Renal cortical epithelial cell (primary cell): ENCODE data around the gene SPRY2. TPM values are rescaled to one million over a fixed set of nuclear protein-coding genes. Genes with fewer than 3 reads are reported as not detected.

Experiments used
- DNase-seq: peaks from one replicate; pipeline ENCODE4 v3.0.0-alpha.2; 2011; ENCODE audit warnings: low read depth
- total RNA-seq: library from RNA; depleted of rRNA; stranded (reverse); fragments of >200 nt; gene quantifications from 2 replicates; pipeline ENCODE4 v1.2.3, GENCODE V29; 2014

SPRY2 gene
- total RNA-seq, 1 donor from 2014 or later: 9.3 TPM

DNA sequence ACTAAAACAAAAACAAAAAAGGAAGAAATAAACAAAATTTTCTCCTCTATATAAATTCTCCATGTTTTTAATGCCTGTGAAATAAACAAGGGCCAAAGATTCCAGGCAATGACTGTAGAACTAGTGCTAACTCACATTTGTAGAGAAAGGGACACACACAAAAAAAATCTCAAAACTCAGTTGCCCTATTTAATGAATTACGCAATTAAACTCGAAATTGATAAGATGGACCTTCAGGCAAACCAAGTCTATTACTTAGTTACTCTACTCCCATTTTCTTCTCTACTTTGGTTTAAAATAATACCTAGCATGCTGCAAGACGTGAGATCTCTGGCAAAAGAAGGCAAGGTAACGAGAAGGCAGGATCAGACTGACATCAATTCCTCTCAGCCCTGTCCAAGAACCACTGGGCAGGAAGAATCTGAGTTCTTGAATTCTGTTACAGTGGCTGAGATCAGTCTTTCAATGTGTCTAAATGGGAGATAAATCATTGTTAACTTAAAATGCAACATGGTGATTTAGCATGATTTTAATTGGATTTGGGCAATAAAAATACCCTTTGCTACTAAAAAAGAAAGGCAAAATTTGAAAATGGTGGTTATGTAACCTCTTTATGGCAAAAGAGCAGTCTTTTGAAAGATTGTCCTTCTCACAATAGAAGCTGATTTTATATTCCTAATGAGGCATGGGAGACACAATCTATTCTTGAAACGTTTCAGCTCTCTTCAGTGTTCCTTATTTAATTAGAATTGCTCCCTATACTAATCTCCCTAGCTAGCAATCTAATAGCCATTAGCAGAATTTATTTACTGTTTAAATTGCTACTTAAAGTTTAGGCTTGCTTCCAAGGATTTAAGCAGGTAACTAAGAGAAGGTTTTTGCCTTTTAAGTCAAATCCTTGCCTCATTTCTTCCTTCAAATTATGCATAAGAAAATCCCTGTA is 25.9 kb downstream of the SPRY2 start:
- no peak for DNase-seq

DNA sequence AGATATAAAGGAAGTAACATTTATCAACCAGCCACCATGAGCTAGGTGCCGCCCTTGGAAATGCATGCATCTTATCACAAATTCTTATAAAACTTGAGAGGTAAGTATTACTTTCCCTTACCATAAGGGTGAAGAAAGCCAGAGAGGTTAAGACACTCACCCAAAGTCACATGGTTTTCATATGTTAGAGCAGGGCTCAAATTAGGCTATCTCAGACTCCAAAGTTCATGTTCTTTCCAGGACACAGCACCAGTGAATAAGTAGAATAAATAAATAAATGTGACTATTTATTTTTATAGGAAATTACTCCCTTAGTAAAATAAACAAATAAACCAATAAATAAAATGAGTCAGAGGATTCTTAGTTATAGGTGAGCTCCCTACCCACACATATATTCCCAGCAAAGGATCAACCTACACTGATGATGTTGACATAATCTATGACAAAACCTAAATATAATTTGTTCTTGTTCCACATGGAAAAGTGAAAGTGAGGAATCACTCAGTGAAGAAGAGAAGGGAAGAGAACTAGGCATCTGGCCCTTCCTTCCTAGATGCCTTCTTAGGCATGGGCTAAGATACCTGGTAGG is 27.2 kb downstream of the SPRY2 start:
- DNase-seq: no peak

DNA sequence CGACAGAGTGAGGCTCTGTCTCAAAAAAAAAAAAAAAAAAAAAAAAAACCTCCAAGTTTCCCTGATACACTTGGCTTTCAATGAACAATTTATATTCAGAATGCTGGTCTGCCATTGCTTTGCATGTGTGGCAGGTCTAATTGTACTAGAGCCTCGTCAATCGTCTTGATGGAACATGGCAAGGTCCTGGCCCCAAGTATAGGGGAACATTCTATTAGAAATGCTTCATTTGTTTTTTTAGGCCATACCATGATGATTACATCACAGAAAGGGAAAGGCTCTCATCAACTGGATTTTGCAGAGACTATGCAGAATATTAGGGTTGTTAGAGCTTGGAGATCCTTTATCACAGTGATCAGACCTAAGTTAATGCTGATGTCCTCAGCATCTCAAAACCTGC is 28.0 kb downstream of the SPRY2 start:
- no peak for DNase-seq

DNA sequence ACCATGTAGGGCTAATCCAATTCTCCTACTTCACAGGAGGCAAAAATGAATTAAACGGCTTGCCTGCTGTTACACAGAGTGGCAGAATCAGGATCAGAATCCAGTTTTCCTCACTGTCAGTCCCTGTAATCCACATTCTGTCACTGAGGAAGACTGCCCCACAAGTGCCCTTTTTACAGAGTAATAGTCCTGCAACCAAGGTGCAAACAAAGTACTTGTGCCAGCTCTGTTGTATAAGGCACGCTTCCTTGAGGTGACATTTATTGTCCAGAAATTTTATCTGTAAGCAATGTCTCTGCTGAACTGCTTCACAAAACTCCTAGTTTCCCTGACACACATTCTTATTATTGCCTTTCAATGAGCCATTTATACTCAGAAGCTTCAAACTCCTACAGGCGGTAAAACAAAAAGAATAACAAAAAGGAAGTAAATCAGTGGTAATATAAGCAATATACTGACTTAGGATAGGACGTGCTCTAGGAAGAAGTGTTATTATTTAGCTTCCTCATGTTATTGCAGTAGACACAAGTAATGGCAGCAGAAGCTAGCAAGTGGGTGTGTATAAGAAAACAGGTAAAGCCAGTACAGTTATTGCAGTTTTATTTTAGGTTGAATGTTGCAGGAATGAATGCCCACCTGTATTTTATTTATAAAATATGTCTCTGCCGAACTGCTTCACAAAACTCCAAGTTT is 28.8 kb downstream of the SPRY2 start:
- DNase-seq: no peak

DNA sequence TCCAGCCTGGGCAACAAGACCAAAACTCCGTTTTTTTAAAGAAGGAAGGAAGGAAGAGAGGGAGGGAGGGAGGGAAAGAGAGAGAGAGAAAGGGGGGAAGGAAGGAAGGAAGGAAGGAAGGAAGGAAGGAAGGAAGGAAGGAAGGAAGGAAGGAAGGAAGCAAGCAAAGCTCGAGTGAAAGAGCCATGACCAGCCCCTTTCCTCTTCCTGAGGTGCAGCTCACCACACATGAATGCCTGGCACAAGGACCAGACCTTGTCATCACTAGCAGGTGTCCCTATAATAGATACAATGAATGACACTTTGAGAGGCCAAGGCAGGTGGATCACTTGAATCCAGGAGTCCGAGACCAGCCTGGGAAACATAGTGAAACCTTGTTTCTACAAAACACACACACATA is 31.0 kb downstream of the SPRY2 start:
- DNase-seq: no peak

DNA sequence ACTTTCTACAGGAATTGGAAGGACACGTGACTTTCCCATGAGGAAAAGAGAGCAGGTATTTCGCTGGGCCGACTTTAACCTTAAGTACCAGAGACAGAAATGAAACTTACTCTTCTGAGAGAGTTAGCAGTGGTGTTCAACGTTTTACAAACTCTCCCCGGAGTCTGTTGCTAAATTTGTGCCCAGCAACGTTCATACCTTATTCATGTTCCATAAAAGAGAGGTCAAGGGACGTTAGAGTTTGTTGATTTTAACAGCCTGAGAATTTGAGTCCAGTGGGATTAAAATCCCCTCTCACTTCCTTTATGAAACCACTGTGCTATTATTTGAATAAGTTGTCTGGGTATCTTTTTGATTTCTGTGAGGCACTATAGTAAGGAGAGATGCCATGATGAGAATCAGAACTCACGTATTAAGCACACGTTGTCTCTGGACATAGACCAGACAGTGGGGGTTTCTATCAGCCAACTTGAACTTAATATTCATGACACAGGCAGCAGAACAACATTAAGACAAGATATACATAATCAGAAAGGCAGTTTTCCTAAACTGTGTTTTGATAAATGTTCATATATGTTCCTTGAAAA is 33.4 kb downstream of the SPRY2 start:
- no peak for DNase-seq

DNA sequence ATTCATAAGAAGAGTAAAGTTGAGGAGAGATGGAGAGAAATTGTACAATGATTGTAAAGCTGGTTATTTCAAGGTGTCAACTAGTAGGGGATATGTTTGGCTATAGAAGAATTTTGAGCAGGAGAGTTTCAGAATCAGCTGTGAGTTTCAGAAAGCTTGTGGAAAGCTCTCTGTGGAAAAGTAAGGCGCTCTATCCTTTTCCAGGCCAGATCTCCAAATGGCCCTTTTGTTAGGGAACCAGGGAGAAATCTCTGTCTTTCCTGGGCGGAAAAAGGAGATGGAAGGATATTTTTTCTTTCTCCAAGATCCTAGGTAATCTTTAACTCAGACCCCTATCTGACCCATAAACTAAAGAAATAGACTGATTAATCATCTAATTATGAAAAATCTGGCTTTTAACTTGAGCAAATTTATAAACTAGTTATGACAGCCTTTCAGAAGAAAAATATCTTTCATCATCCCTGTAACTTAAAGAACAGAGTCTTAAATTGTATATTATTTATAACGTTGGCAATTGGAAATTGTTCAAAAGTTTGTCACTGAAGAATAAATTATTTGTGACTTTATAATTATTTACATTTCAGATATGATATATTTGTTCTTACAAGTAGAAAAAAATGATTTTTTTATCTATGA is 34.5 kb downstream of the SPRY2 start:
- no peak for DNase-seq

DNA sequence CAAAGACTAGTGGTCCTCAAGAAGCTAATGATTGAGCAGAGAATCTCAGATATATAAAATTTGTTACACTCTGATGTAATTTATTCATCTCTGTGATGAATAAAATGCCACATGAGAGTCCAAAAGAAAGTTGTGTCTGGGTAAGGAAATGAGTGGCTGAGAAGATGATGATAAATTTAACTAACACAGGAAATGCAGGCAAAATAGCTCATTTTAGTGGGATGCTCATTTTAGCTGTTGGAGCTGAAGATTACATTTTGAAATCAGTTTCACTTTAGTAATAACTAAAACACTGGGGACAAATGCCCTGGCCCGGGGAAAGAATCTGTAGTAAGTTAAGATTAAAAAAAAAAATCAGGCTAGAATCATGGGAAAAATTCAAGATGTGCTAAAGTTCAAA is 35.2 kb downstream of the SPRY2 start:
- no peak for DNase-seq

DNA sequence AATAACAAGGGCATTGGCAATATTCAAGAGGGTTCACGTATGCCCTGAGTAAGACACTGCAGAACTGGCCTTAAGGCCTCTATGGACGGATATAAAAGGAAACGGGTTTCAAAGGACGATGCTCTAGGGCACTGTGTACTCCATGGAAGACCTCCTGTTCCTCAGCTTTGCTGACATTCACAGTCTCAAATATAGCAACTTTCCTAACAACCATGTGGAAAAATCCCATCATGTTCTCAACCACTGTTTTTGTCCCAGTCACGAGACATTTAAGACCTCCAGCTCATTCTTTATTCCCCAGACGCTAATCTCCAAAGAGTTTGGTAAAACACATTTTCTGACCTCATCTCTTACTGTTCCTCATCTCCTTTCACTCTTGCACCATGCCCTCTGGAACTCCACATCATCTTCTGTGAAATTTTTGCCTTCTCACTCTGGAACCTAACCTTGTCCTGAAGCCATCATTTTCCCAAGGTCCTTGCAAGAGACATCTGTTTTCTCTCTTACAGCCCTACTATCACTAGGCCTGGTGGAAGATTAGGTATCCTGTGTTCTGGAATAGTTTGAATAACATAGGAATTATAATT is 37.6 kb downstream of the SPRY2 start:
- no peak for DNase-seq

DNA sequence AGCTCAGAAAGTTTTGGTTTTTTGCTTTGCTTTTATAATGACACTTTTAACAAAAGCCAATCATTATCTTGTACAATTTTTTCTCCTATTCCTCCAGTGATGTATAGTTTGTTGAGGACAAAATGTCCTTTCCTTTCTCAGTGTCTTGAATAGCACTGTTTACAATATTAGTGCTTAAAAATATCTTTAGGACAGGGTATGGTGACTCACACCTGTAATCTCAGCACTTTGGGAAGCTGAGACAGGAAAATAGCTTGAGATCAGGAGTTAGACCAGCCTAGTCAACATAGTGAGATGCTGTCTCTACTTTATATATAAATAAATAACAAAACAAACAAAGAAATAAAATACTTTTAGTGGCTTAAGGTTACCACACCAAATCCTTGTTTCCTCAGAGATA is 41.9 kb downstream of the SPRY2 start:
- DNase-seq: no peak

DNA sequence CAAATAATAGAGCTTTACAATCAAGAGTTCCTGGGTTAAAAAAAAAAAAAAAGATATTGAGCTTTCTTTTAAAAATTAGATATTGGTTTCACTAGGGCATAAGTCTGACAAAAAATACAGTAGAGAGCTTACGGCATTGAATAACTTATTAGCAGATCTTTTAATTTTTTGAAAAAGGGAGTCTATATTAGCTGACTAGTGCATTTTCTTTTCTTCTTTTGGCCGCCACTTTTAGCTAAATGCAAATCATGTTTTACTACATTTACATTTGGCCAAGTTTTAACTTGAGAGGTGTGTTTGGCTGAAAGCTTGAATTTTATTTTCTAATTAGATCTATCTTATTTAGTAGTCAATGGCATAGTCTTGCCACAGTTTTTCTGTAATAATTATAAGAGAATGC is 43.4 kb downstream of the SPRY2 start:
- no peak for DNase-seq

DNA sequence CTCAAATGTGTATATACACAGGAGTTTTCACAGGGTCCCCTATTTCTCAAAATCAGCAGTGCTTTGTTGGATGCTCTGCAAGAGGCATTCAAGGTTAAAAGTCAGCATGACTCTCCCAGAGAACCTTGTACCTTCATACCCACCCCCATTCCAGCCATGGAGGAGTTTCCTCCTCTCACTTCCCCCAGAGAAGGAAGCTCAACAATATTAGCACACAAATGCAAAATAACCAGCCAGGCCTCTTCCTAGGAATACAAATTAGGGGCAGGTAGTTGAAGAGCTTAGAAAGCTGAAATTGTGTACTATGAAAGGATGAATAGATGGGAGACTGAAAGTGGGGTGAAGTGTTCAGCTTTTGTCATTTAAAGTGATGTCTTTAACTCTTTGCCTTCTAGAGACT is 43.8 kb downstream of the SPRY2 start:
- DNase-seq: peak; percentile 23

DNA sequence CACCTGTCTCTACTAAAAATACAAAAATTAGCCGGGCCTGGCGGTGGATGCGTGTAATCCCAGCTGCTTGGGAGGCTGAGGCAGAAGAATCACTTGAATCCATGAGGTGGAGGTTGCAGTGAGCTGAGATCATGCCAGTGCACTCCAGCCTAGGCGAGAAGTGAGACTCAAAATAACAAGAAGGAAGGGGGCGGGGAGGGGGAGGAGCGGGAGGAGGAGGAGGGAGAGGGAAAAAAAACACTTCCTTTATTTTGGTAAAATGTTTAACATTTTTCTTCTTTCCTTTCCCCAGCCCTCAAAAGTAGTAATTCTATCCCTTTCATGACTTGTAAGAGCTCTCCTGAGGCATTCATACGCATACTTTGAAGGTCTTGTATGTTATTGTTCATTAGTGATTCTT is 44.3 kb downstream of the SPRY2 start:
- no peak for DNase-seq

DNA sequence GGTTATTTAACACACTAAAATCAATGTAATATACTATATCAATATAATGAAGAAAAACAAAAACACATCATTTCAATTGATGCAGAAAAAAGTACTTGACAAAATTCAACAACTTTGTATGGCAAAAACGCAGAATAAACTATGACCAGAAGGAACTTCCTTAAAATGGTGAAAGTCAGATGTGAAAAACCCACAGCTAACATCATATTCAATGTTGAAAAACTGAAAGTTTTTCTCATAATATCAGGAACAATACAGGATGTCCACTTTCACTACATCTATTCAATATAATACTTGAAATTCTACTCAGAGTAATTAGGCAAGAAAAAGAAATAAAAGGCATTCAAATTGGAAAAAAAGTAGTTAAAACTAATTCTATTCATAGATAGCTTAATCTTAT is 50.3 kb downstream of the SPRY2 start:
- no peak for DNase-seq
